Right ventricle myocardium inferior (tissue), 1 donor: ENCODE data around the gene HMX1. TPM values are rescaled to one million over a fixed set of nuclear protein-coding genes. Genes with fewer than 3 reads are reported as not detected.

ENCODE experiments used
- ATAC-seq: fragments of 200-7000 bp; cut with Tn5 transposase; one replicate; pipeline ENCODE4 v1.9.1; 2020; ENCODE audit warnings: mild to moderate bottlenecking, moderate library complexity
- DNase-seq: peaks from one replicate; pipeline ENCODE4 v3.0.0; 2021; ENCODE audit errors: missing footprints
- intact Hi-C: fragments of 100-400 bp; cut with DNase I; formaldehyde crosslinking; loops from one replicate; pipeline ENCODE4 v1.11.0; 2022
- total RNA-seq: library from RNA; stranded (reverse); fragmentation: NEBNext Ultra II Directional; extraction: Animal tissue kit (Norgen Biotek cat#: 25700); gene quantifications from one replicate; pipeline ENCODE4 v1.2.1, GENCODE V29; 2021
- donor health status: DM: no; HTN: yes; CAD: no; lungs with severe emphysema.

HMX1 gene
- total RNA-seq, 1 donor from 2014 or later: not detected

GRCh38 chr4:8862800-8863685 is 8.6 kb downstream of the HMX1 start:
- ATAC-seq: no peak
- DNase-seq: peak; percentile 45

GRCh38 chr4:8862334-8862733 is 9.3 kb downstream of the HMX1 start:
- intact Hi-C loops: no loop called here
- no peak for DNase-seq
- no peak for ATAC-seq

More at GRCh38 chr4:8862800-8863685, 8.6 kb downstream of the HMX1 start:
- intact Hi-C loops: no loop called here

DNA sequence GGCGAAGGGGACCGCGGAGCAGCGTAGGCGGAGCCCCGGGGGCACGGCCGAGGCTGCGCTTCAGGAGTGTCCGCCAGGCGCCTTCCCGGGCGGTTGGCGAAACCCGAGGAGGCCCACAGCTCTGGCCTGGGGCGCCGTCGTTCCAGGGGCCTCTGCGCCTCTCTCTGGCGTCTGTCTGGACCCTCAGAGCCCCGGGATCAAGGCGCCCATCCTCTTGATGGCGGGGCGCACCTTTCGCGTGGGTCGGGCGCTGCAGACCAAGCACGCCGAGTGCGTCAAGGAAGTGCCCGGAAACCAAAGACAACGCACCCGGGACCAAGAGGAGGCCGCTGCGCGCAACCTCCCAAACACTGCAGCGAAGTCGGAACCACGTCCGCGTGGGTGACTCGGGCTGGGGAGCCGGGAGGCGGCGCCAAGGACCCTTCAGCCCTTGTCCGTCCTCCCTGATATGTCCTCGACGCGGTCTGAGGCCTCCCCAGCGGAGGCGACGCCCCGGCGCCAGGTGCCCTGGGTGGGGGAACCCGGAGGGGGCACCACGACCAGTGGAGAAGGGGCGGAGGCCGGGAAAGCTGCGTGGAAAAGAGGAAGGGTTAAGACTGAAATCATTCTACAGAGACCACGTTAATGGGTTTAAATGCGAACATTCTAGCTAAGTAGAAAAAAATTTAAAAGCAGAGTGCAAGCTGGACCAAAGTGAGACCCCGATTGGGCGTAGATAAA is 9.9 kb downstream of the HMX1 start:
- intact Hi-C loops: no loop called here
- ATAC-seq (no peak), DNase-seq (peak; percentile 42)

GRCh38 chr4:8860892-8861575 is 10.6 kb downstream of the HMX1 start:
- DNase-seq (no peak), ATAC-seq (no peak)
- intact Hi-C loops: no loop called here

DNA sequence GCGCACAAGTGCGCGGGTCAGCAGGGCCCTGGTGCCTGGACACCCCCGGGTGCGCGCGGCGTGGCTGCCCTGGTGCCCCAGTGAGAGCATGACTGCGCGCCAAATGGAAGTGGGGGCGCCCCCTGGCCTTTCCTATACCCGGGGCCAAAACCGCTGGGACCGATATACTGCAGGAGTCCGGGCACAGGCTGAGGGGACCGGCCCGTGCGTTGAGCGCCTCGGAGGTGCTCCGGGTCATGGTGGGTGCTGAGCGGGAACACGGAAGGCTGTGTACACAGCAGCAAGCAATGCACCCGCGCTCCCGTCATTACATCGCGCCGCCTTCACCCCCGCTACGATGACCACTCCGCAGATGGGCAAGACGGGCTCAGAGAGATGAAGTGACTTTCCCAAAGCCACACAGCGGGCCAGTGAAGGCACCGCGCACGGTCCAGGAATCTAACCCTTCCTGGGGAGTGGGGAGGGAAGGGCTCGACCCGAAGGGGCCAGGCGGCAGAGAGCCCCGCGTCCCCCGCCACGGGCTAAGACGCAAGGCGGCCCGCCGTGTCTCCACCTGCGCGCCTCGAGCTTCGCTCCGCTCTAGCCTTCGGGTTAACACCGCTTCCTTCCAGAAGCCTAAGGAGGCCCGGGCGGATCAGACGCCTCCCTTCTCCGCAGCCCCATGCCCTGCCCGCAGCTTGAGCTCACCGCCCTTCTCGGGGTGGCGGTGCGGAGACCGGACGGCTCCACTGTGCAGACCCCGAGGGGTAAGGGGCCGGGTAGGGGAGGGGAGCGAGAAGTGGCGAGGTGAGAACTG is 11.3 kb downstream of the HMX1 start:
- peak; percentile 63 for DNase-seq
- intact Hi-C loops: no loop called here
- no peak for ATAC-seq

DNA sequence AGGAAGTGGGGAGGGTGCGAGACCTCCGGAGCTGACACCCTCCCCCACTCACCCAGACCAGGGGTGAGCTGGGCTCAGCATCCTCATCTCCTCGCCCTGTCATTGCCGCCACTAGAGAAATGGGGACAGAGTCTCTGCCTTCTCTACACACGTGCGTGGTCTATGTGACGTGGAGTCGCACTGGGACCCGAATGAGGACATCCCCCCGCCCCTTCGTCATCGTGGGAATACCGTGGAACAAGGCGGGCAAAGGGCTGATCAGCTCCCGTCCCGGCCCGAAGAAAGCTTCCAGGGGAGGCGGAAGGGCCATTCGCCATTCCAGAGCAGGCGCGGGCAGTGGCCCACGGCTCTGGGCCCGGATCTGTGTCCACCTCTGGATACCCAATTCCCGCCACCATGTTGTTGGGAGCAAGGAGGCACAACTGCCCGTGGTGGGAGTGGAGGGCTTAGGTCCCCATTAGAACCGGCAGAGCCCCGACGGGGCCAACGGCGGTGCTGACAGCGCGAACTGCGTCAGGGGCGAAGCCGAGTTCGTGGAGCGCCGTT is 12.0 kb downstream of the HMX1 start:
- intact Hi-C loops: no loop called here
- DNase-seq (peak; percentile 60), ATAC-seq (no peak)

- DNase-seq: peak; percentile 57
- ATAC-seq: no peak
- intact Hi-C loops: no loop called here
These were observed 12.9 kb downstream of the HMX1 start for GRCh38 chr4:8858701-8859210.

DNA sequence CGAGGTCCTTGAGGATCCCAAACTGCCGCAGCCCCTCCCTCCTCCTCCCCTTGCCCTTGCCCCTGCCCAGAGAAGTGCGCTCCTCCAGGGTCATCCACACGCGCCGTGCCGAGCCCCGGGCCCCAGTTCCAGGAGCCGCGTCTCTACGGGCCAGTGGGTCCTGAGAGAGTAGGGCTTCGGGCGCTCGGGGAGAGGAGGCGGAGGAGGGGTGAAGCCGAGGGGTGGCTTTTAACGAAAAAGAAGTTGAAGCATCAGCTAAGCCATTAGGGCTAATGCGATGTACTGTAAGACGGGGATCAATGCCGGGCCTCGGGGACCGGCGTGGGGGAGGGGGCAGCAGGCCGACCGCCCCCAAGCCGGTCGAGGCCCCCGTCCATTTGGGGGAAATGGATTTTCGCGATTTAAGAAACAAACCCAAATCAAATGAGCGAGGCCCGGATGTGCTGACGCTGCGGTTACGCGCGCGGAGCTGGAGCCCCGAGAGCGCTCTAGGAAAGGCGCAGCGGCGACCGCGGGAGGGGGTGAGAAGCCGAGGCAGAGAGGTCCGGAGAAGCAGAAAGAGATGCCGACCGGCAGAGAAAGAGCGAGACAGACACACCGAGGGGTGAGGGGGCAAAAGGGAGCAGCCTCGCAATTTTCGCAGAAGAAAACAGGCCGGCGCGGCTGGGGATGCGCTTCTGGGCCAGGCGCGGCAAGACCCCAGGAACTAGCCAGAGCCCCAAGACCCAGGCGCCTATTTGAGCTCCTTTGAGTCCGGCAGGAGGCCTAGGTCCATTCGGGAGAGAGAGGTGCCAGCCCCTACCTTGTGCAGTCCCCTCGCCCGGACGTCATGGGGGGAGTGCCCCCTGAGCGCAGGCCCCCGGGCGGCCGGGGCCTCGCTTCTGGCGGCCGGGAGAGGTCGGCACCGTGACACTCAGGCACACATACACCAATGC is 13.6 kb downstream of the HMX1 start:
- ATAC-seq (no peak), DNase-seq (peak; percentile 54)
- intact Hi-C loops: no loop called here

DNA sequence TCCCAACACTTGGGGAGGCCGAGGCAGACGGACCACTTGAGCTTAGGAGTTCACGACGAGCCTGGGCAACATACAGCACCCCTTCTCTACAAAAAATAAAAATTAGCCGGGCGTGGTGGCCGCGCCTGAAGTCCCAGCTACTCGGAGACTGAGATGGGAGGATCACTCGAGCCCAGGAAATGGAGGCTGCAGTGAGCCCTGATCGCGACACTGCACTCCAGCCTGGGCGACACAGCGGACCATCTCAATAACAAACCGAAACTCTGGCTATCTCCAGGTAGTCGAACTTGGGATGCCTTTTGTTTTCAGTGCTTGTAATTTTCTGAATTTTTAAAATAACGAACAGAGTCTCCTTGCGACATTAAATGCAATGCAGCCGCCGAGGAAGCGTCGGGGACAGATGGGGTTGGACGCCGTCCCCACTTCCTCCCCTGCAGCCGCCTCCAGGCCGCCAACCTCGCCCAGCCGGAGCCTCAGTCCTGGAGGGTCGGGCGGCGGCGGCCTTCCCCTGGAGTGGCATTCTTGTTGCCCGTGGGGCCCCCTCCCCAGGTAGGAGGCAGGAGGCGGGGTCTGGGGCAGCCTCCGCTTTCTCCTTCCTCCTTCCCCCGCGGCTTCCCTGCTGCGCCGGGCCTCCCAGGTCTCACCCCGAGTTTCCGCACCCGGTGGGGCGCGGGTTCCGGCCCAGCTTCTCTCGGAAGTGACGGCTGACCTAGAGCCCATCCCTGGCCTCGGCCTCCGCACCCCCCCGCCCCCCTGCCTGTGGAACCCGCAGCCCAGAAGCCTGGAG is 14.6 kb downstream of the HMX1 start:
- DNase-seq: peak; percentile 42
- no peak for ATAC-seq
- intact Hi-C loops: no loop called here

DNA sequence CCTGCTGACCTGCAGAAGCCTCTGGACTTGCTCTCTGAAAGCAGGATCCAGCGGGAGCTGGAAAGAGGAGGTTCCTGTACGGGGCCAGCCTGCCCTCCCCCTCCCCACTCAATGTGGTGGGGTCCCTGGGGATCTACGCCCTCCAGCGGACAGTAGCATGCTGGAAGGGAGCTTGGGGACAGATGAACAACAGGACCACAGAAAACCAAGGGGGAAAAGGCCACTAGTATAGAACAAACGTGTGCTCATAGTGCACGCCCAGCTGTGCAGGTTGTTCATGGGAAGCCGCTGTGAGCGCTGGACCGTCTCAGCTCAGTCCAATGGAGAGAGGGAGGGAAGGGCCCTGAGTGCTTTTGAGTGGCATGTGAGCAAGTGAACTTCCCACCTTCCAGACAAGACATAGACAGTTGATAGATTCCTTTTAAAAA is 15.8 kb downstream of the HMX1 start:
- intact Hi-C loops: no loop called here
- peak; percentile 37 for DNase-seq
- ATAC-seq: no peak

GRCh38 chr4:8854931-8855330 is 16.7 kb downstream of the HMX1 start:
- DNase-seq: peak; percentile 41
- intact Hi-C loops: no loop called here
- ATAC-seq: no peak

DNA sequence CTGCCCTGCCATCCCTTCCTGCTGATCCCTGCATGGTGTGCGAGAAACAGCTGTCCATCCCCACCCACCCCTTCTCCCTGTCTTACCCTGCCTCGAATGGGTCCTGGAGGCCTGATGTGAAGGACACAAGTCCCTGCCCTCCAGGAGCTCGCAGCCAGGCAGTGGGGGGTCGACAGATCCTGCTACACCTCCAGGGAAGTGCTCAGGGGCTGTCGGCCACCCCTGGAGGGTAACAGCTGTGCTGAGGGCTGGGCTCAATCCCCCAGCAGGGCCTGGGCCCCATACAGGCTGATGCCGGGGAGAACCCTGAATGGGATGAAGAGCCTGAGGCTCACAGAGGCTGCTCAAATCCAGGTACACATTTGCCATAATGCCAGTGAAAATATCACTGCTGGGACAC is 17.6 kb downstream of the HMX1 start:
- intact Hi-C loops: no loop called here
- DNase-seq: peak; percentile 30
- ATAC-seq: no peak

- intact Hi-C loops: no loop called here
- DNase-seq: no peak
- ATAC-seq: no peak
These were observed 18.4 kb downstream of the HMX1 start for GRCh38 chr4:8853249-8853648.

GRCh38 chr4:8852118-8852704 is 19.4 kb downstream of the HMX1 start:
- ATAC-seq: no peak
- DNase-seq: peak; percentile 16
- intact Hi-C loops: no loop called here

GRCh38 chr4:8851321-8852117 is 20.1 kb downstream of the HMX1 start:
- DNase-seq (peak; percentile 45), ATAC-seq (no peak)
- intact Hi-C loops: no loop called here
